GM18502 (cell line): ENCODE measurements around the gene LGALS9B.
"Not testable (repeated sequence)": the region's sequence is repeated elsewhere in the genome, so short reads cannot be mapped to it uniquely, and the experiment has no call there.

ENCODE experiments used
- ATAC-seq: cut with Tn5 transposase; IDR thresholded peaks from one replicate; pipeline ENCODE4 v1.9.1; 2021; ENCODE audit warnings: mild to moderate bottlenecking; ENCODE audit not compliant: unreplicated experiment, poor library complexity

Gene LGALS9B

GRCh38 chr17:20469107-20469506 is 1.8 kb upstream of the LGALS9B start:
- ATAC-seq: not testable (repeated sequence)

GRCh38 chr17:20466999-20467398 is 340 bp downstream of the LGALS9B start:
- not testable (repeated sequence) for ATAC-seq

GRCh38 chr17:20466553-20466952 is 786 bp downstream of the LGALS9B start:
- ATAC-seq: not testable (repeated sequence)

DNA sequence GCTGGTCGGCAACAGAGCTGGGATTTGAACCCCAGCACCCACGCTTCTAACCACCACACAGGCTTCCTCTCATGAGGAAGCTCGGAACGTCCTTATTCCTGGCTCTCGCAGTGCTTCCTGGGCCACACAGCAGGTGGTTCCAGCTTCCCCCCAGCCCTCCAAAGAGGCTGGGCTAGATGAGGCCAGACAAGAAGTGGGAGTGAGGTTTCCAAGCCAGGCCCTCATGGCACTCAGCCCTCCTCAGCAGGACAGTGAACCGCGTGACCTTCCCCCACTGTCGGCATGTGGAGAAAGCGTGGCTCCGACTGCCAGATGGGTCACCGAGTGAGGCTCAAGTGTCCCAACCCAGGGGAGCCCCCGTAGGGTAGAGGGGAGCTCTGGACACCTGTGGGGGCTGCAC is 1.8 kb downstream of the LGALS9B start:
- not testable (repeated sequence) for ATAC-seq

- ATAC-seq: not testable (repeated sequence)
Measured at GRCh38 chr17:20464854-20465414, 2.4 kb downstream of the LGALS9B start.

DNA sequence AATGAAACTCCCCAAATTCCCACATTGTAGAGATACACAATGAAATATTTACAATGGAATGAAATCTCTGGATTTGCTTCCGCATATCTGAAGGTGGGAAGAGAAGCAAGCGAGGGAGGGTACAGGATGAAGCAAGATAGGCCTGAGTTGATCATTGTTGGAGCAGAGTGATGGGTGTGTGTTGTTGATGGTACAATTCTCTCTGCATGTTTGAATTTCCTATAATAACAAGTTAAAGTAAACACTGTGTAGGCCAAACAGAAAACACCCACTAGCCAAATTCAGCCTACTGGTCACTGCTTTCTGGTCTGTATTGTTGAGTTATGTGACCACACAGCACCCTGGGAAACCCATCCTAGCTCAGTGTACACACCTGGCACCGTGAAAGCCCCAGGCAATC is 5.2 kb downstream of the LGALS9B start:
- not testable (repeated sequence) for ATAC-seq

GRCh38 chr17:20457848-20458381 is 9.4 kb downstream of the LGALS9B start:
- ATAC-seq: not testable (repeated sequence)

- ATAC-seq: not testable (repeated sequence)
Measured at GRCh38 chr17:20455106-20455505, 12.2 kb downstream of the LGALS9B start.

- ATAC-seq: not testable (repeated sequence)
Measured at GRCh38 chr17:20453820-20454434, 13.4 kb downstream of the LGALS9B start.

GRCh38 chr17:20450852-20451251 is 16.5 kb downstream of the LGALS9B start:
- ATAC-seq: not testable (repeated sequence)

GRCh38 chr17:20447534-20448321 is 19.6 kb downstream of the LGALS9B start:
- ATAC-seq: not testable (repeated sequence)

- ATAC-seq: not testable (repeated sequence)
Measured at GRCh38 chr17:20446895-20447294, 20.4 kb downstream of the LGALS9B start.

- ATAC-seq: not testable (repeated sequence)
Measured at GRCh38 chr17:20444581-20445236, 22.6 kb downstream of the LGALS9B start.

DNA sequence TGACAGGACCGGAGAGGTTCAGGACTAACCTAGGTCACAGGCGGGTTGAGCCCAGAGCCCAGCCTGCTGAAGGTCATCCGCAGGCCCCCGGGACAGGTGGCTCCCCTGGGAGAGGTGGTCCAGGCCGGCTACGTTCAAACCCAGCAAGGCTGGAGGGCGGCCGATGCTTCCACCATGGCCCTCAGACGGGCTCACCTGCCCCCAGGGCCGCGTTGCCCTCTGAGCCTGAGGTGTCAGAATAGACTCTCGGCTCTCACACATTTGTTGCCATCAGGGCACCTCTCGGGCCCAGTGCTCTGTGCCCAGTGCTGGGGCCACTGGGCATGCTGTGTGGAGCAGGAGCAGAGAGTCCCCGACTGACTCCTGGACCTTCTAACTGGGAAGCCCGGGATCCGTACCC is 23.2 kb downstream of the LGALS9B start:
- ATAC-seq: not testable (repeated sequence)

- ATAC-seq: not testable (repeated sequence)
Measured at GRCh38 chr17:20443632-20444031, 23.7 kb downstream of the LGALS9B start.

DNA sequence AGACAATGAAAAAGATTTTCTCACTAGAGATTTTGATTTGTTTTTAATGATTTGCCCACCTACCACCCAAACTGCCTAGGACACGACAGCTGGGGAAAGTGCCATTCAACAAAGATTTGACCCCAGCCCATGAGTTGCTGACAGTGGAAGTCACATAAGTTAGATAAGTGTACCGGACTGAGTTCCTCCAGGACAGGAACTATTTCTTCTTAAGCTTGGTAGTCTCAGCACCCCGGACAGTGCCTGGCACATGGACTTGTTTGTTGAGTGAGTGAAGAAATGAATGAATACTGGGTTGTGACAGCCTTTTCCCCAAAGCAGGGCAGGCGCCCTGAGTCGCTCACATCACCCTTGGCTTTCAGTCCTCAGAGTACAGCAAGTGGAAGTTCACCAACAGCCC is 26.7 kb downstream of the LGALS9B start:
- ATAC-seq: not testable (repeated sequence)

GRCh38 chr17:20435166-20435565 is 32.2 kb downstream of the LGALS9B start:
- not testable (repeated sequence) for ATAC-seq

DNA sequence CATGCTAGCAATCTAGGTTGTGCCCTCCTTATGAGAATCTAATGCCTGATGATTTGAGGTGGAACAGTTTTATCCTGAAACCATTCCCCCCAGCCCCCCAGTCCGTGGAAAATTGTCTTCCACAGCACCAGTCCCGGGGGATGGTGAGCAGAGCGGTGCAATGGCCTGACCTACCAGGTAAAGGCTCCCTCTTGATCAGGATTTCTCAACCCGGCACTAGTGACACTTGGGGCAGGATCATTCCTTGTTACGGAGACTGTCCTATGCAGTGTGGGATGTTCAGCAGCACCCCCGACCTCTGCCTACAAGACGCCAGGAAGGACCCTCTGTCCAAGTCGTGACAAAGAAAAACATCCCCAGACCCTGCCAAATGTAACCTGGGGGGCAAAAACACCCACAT is 34.0 kb downstream of the LGALS9B start:
- not testable (repeated sequence) for ATAC-seq

GRCh38 chr17:20427264-20427663 is 40.1 kb downstream of the LGALS9B start:
- not testable (repeated sequence) for ATAC-seq

- ATAC-seq: not testable (repeated sequence)
Measured at GRCh38 chr17:20422826-20423225, 44.5 kb downstream of the LGALS9B start.
